Endothelial cell of umbilical vein (primary cell): Measurements from ENCODE around the gene CIBAR2. TPM values are rescaled to one million over a fixed set of nuclear protein-coding genes. Genes with fewer than 3 reads are reported as not detected.

Experiments used
- BruUV-seq: library from RNA; stranded (reverse); fragments of 400-500 nt; replicated peaks from 2 replicates; lab custom pipeline; 2021; lab: Mats Ljungman, UMichigan
- CTCF ChIA-PET: fragments of 300-600, 350-600 bp; sonication (Branson Sonifier 250); formaldehyde crosslinking; loops from one replicate; lab custom pipeline; 2021; ENCODE audit warnings: antibody characterized with exemption, inconsistent platforms; lab: Charles Lee
- POLR2A ChIA-PET: fragments of 300-600, 350-600 bp; sonication (Branson Sonifier 250); formaldehyde crosslinking; loops from one replicate; lab custom pipeline; 2021; ENCODE audit warnings: antibody characterized with exemption, inconsistent platforms; lab: Charles Lee
- DNase-seq: peaks from one replicate; pipeline ENCODE4 v3.0.0-alpha.2; 2011; ENCODE audit warnings: low read depth, low spot score
- FAIRE-seq: peaks from 2 replicates; lab custom pipeline; 2011; peaks lifted over from hg19 to GRCh38; lab: Jason Lieb, UNC
- H2AFZ ChIP-seq: 2 replicates; pipeline ENCODE4 v1.6.0; 2012; ENCODE audit warnings: low read depth, low read length, control low read depth, inconsistent platforms
- H3K27ac ChIP-seq: 2 replicates; pipeline ENCODE4 v1.5.1; 2011; ENCODE audit warnings: low read depth, mild to moderate bottlenecking, control low read depth, low read length, moderate library complexity; ENCODE audit not compliant: insufficient read depth
- H3K27me3 ChIP-seq, 2 experiments: 2 replicates each; pipeline versions ENCODE4 v1.6.0 to v1.6.1; 2011; ENCODE audit warnings: low read length in 2 of 2, mixed read lengths in 1 of 2; ENCODE audit not compliant: control insufficient read depth in 2 of 2, insufficient read depth in 2 of 2
- H3K36me3 ChIP-seq, 2 experiments: 2 replicates in 1 of 2; 3 replicates in 1 of 2; pipeline ENCODE4 v1.5.1; 2011; ENCODE audit warnings: low read length in 2 of 2, mild to moderate bottlenecking in 1 of 2, moderate library complexity in 1 of 2; ENCODE audit not compliant: control insufficient read depth in 2 of 2, insufficient read depth in 2 of 2; ENCODE audit errors: extremely low read depth in 1 of 2
- H3K4me1 ChIP-seq: 3 replicates; pipeline ENCODE4 v1.5.1; 2011; ENCODE audit warnings: mild to moderate bottlenecking, low read length; ENCODE audit not compliant: control insufficient read depth, insufficient read depth; ENCODE audit errors: extremely low read depth
- H3K4me2 ChIP-seq: 2 replicates; pipeline ENCODE4 v1.6.1; 2011; ENCODE audit warnings: low read length, control low read depth, mixed read lengths; ENCODE audit not compliant: insufficient read depth
- H3K4me3 ChIP-seq, 3 experiments: fragments of 200-600 bp in 1 of 3; sonication (generic), shearing (Covaris generic) in 1 of 3; replicated peaks in 1 of 3; 2 replicates each; pipeline ENCODE4 v1.5.1; 2011 to 2016; ENCODE audit warnings: control low read depth in 3 of 3, low read length in 3 of 3, mild to moderate bottlenecking in 2 of 3, inconsistent platforms in 1 of 3, low read depth in 1 of 3, moderate library complexity in 1 of 3; ENCODE audit not compliant: insufficient read depth in 1 of 3
- H3K79me2 ChIP-seq: 2 replicates; pipeline ENCODE4 v1.6.0; 2012; ENCODE audit warnings: low read length, inconsistent platforms; ENCODE audit not compliant: control insufficient read depth, insufficient read depth
- H3K9ac ChIP-seq: replicated peaks from 2 replicates; pipeline ENCODE3; 2011; ENCODE audit warnings: low read length, control low read depth; ENCODE audit not compliant: insufficient read depth; ENCODE audit errors: extremely low read depth
- H3K9me1 ChIP-seq: replicated peaks from 3 replicates; pipeline ENCODE4 v1.6.0; 2011; ENCODE audit warnings: mild to moderate bottlenecking, low read length; ENCODE audit not compliant: control insufficient read depth, insufficient read depth; ENCODE audit errors: extremely low read depth
- H3K9me3 ChIP-seq: replicated peaks from 2 replicates; pipeline ENCODE4 v1.5.1; 2012; ENCODE audit warnings: low read length, inconsistent platforms; ENCODE audit not compliant: control insufficient read depth, insufficient read depth
- H4K20me1 ChIP-seq: replicated peaks from 2 replicates; pipeline ENCODE3; 2011; ENCODE audit warnings: mild to moderate bottlenecking, low read length; ENCODE audit not compliant: control insufficient read depth, insufficient read depth; ENCODE audit errors: extremely low read depth
- EZH2 ChIP-seq: IDR thresholded peaks from 2 replicates; pipeline ENCODE4 v1.6.1; 2012; ENCODE audit warnings: borderline replicate concordance, low read depth, mild to moderate bottlenecking, moderate library complexity, low read length, inconsistent platforms; ENCODE audit not compliant: severe bottlenecking
- FOS ChIP-seq: IDR thresholded peaks from 2 replicates; pipeline ENCODE4 v1.6.1; 2011; ENCODE audit warnings: mild to moderate bottlenecking, low read length, moderate library complexity, borderline replicate concordance; ENCODE audit not compliant: insufficient read depth
- GATA2 ChIP-seq: IDR thresholded peaks from 2 replicates; pipeline ENCODE4 v1.7.0; 2011; ENCODE audit warnings: low read depth, mild to moderate bottlenecking, moderate library complexity, mixed read lengths, low read length; ENCODE audit not compliant: insufficient read length, insufficient read depth
- JUN ChIP-seq: IDR thresholded peaks from 2 replicates; pipeline ENCODE4 v1.6.1; 2011; ENCODE audit warnings: borderline replicate concordance, low read depth; ENCODE audit not compliant: insufficient read length, insufficient read depth
- MYC ChIP-seq: IDR thresholded peaks from one replicate; pipeline ENCODE4 v1.6.1; 2011; ENCODE audit warnings: mild to moderate bottlenecking, low read depth, low read length
- POLR2A ChIP-seq: IDR thresholded peaks from 2 replicates; pipeline ENCODE4 v1.6.1; 2012; ENCODE audit warnings: low read depth, mild to moderate bottlenecking, control low read depth, low read length
- POLR2AphosphoS5 ChIP-seq: IDR thresholded peaks from 2 replicates; pipeline ENCODE4 v1.6.1; 2012; ENCODE audit warnings: low read depth, mild to moderate bottlenecking, control low read depth, low read length, moderate library complexity; ENCODE audit not compliant: insufficient read depth
- dilution Hi-C: fragments of 300-500 bp; cut with MboI; formaldehyde crosslinking; loops from one replicate; pipeline ENCODE4 v1.15.0; 2019; ENCODE audit warnings: low sequenced_read_pairs; ENCODE audit not compliant: extremely low pct_ligation_motif_present
- intact Hi-C: fragments of 100-400 bp; cut with micrococcal nuclease; formaldehyde crosslinking; loops from one replicate; pipeline ENCODE4 v1.10.0; 2022
- polyA plus RNA-seq, 4 experiments: library from polyadenylated mRNA; depleted of rRNA in 3 of 4; stranded (reverse) in 3 of 4; unstranded in 1 of 4; fragments of >200 nt; gene quantifications; 2 replicates each; pipeline versions ENCODE4 v1.2.1 to v1.2.3, GENCODE V29; 2011 to 2012; ENCODE audit warnings: missing spikeins in 1 of 4
- total RNA-seq: library from RNA; stranded (reverse); gene quantifications from 2 replicates; pipeline ENCODE4 v1.2.3, GENCODE V29; 2021
- TF ChIP-seq, protein P1 (sequence below), 2 donors: IDR thresholded peaks; 1 replicate in 1 of 2; 2 replicates in 1 of 2; pipeline ENCODE4 v1.5.1; 2011; ENCODE audit warnings: low read length in 2 of 2, mild to moderate bottlenecking in 2 of 2, moderate library complexity in 2 of 2, control low read depth in 1 of 2, inconsistent platforms in 1 of 2, low read depth in 1 of 2; ENCODE audit not compliant: insufficient read depth in 1 of 2; ENCODE audit errors: extremely low read depth in 1 of 2
- TF ChIP-seq, protein P2 (sequence below): IDR thresholded peaks from 2 replicates; pipeline ENCODE4 v1.6.1; 2011; ENCODE audit not compliant: insufficient read depth, insufficient read length

CIBAR2 gene
- total and polyA plus RNA-seq, 2 donors (not counting 3 experiments of a cell fraction or from before 2014, with no cell fraction given): 0.07 TPM; not detected in 1

DNA sequence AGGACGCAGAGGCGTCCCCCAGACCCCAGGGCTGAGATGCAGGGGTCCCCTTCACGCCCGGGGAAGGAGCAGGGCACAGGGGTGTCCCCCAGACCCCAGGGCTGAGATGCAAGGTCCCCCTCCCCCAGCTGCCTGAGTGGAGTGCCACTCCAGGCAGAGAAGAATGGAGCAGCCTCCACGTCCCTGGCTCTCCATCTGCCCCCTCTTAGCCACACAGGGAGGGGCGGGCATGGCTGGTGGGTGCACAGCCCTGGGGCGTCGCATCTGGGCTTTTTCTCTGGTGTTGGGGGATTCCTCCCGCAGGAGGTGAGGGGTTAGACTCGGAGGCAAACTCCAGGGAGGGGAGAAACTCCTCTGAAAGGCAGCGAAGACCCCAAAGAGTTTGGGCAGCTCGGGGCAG, 17.5 kb downstream of the CIBAR2 start:
- H2AFZ ChIP-seq: no peak overlapping the region
- no peak for FAIRE-seq
- H3K36me3 ChIP-seq: no peaks in the 10 kb centered on the region
- no peaks in the 10 kb centered on the region for H3K79me2 ChIP-seq
- dilution Hi-C loops (no loop called here), intact Hi-C loops (no loop called here)
- no peaks in the 10 kb centered on the region for H3K9me3 ChIP-seq
- no peak overlapping the region for H3K4me2 ChIP-seq
- H4K20me1 ChIP-seq: no peaks in the 10 kb centered on the region
- H3K27me3 ChIP-seq: peaks cover 0 to 5% of the 10 kb centered on the region in 2 experiments
- no peak overlapping the region for H3K4me3 ChIP-seq
- no peaks in the 10 kb centered on the region for H3K9me1 ChIP-seq
- ChIA-PET POLR2A (no interaction called here), CTCF (interaction anchor here (1.2 to 2.9 kb wide), 2 partner anchors 8 to 18 kb away, joined by 3 to 20 read pairs; partner anchors contain the start of gene CIBAR2)
- DNase-seq: no peak
- no peak overlapping the region for H3K9ac ChIP-seq
- TF ChIP-seq GATA2: no peak
- no peak for TF ChIP-seq EZH2
- no peak for TF ChIP-seq MYC
- no peak for TF ChIP-seq POLR2A
- TF ChIP-seq, protein P1, sequence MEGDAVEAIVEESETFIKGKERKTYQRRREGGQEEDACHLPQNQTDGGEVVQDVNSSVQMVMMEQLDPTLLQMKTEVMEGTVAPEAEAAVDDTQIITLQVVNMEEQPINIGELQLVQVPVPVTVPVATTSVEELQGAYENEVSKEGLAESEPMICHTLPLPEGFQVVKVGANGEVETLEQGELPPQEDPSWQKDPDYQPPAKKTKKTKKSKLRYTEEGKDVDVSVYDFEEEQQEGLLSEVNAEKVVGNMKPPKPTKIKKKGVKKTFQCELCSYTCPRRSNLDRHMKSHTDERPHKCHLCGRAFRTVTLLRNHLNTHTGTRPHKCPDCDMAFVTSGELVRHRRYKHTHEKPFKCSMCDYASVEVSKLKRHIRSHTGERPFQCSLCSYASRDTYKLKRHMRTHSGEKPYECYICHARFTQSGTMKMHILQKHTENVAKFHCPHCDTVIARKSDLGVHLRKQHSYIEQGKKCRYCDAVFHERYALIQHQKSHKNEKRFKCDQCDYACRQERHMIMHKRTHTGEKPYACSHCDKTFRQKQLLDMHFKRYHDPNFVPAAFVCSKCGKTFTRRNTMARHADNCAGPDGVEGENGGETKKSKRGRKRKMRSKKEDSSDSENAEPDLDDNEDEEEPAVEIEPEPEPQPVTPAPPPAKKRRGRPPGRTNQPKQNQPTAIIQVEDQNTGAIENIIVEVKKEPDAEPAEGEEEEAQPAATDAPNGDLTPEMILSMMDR (IDR thresholded peaks at IDR 0.05; ENCODE audit: extremely low read depth in 1 of 2, insufficient read depth in 1 of 2, low read depth in 1 of 2, low read length in 2 of 2): no peak
- TF ChIP-seq, protein P2, sequence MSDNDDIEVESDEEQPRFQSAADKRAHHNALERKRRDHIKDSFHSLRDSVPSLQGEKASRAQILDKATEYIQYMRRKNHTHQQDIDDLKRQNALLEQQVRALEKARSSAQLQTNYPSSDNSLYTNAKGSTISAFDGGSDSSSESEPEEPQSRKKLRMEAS: no peak
- TF ChIP-seq JUN: no peak
- no peak for TF ChIP-seq FOS
- no peak for TF ChIP-seq POLR2AphosphoS5
- no peak overlapping the region for H3K27ac ChIP-seq
- no peaks in the 10 kb centered on the region for H3K4me1 ChIP-seq
- BruUV-seq: no TSS peak
